ENCODE data around the gene WNT7A. TPM values are rescaled to one million over a fixed set of nuclear protein-coding genes. Genes with fewer than 3 reads are reported as not detected.

WNT7A gene
- total RNA-seq, 3 donors from 2014 or later: not detected

- Histone ChIP-seq H3K9me3 (no peaks in the 10 kb centered on the region), H3K4me1 (no peaks in the 10 kb centered on the region), H3K36me3 (no peaks in the 10 kb centered on the region), H3K27me3 (no peaks in the 10 kb centered on the region), H3K27ac (no peak overlapping the region), H3K4me3 (no peak overlapping the region)
- DNase-seq (ENCODE audit: low spot score in 2 of 2): no peak
- no peak for TF ChIP-seq POLR2AphosphoS5 (IDR thresholded peaks at IDR 0.05)
- TF ChIP-seq CTCF (IDR thresholded peaks at IDR 0.05): no peak
- no peak for TF ChIP-seq POLR2A (IDR thresholded peaks at IDR 0.05)
- intact Hi-C loops (cut with DNase I; ENCODE audit: low total_unique reads): no loop called here
Measured at GRCh38 chr3:13770170-13771169, 109.4 kb downstream of the WNT7A start.

GRCh38 chr3:13769422-13769821, 110.4 kb downstream of the WNT7A start:
- H3K27ac ChIP-seq: no peak overlapping the region
- intact Hi-C loops (cut with DNase I; ENCODE audit: low total_unique reads): no loop called here
- no peak overlapping the region for H3K4me3 ChIP-seq

GRCh38 chr3:13768453-13768852, 111.4 kb downstream of the WNT7A start:
- DNase-seq (ENCODE audit: low spot score in 2 of 2): no peak
- Histone ChIP-seq H3K4me1 (no peaks in the 10 kb centered on the region), H3K4me3 (no peak overlapping the region), H3K27ac (no peak overlapping the region), H3K27me3 (no peaks in the 10 kb centered on the region), H3K36me3 (no peaks in the 10 kb centered on the region), H3K9me3 (no peaks in the 10 kb centered on the region)
- intact Hi-C loops (cut with DNase I; ENCODE audit: low total_unique reads): no loop called here
- TF ChIP-seq CTCF (IDR thresholded peaks at IDR 0.05) (no peak), POLR2A (IDR thresholded peaks at IDR 0.05) (no peak), POLR2AphosphoS5 (IDR thresholded peaks at IDR 0.05) (no peak)

More at GRCh38 chr3:13769422-13769821, 110.4 kb downstream of the WNT7A start:
- no peaks in the 10 kb centered on the region for H3K27me3 ChIP-seq
- no peak for DNase-seq (ENCODE audit: low spot score in 2 of 2)
- H3K4me1 ChIP-seq: no peaks in the 10 kb centered on the region
- TF ChIP-seq CTCF (IDR thresholded peaks at IDR 0.05): no peak
- TF ChIP-seq POLR2A (IDR thresholded peaks at IDR 0.05): no peak
- TF ChIP-seq POLR2AphosphoS5 (IDR thresholded peaks at IDR 0.05): no peak
- no peaks in the 10 kb centered on the region for H3K36me3 ChIP-seq
- no peaks in the 10 kb centered on the region for H3K9me3 ChIP-seq

GRCh38 chr3:13767896-13768295, 112.0 kb downstream of the WNT7A start:
- Histone ChIP-seq H3K27me3 (no peaks in the 10 kb centered on the region), H3K4me1 (no peaks in the 10 kb centered on the region), H3K9me3 (peaks cover 0 to 2% of the 10 kb centered on the region in 2 donors), H3K27ac (no peak overlapping the region), H3K4me3 (no peak overlapping the region), H3K36me3 (no peaks in the 10 kb centered on the region)
- no peak for TF ChIP-seq POLR2AphosphoS5 (IDR thresholded peaks at IDR 0.05)
- TF ChIP-seq POLR2A (IDR thresholded peaks at IDR 0.05): no peak
- no peak for TF ChIP-seq CTCF (IDR thresholded peaks at IDR 0.05)
- no peak for DNase-seq (ENCODE audit: low spot score in 2 of 2)
- intact Hi-C loops (cut with DNase I; ENCODE audit: low total_unique reads): no loop called here

GRCh38 chr3:13767030-13767429, 112.8 kb downstream of the WNT7A start:
- intact Hi-C loops (cut with DNase I; ENCODE audit: low total_unique reads): no loop called here
- H3K4me3 ChIP-seq: no peak overlapping the region
- DNase-seq (ENCODE audit: low spot score in 2 of 2): no peak
- TF ChIP-seq CTCF (IDR thresholded peaks at IDR 0.05): no peak
- TF ChIP-seq POLR2AphosphoS5 (IDR thresholded peaks at IDR 0.05): no peak
- no peak for TF ChIP-seq POLR2A (IDR thresholded peaks at IDR 0.05)
- no peak overlapping the region for H3K27ac ChIP-seq
- H3K27me3 ChIP-seq: no peaks in the 10 kb centered on the region
- H3K9me3 ChIP-seq: peaks cover 0 to 10% of the 10 kb centered on the region in 2 donors
- H3K4me1 ChIP-seq: no peaks in the 10 kb centered on the region
- no peaks in the 10 kb centered on the region for H3K36me3 ChIP-seq

All from breast epithelium (tissue), 4 donors.